Endothelial cell of umbilical vein (primary cell): ENCODE results near the gene LNX2. TPM values are rescaled to one million over a fixed set of nuclear protein-coding genes. Genes with fewer than 3 reads are reported as not detected.
A peak's percentile ranks its signal among the peaks of the same experiment; 100 is the strongest.

Source experiments
- BruUV-seq: library from RNA; stranded (reverse); fragments of 400-500 nt; replicated peaks from 2 replicates; lab custom pipeline; 2021; lab: Mats Ljungman, UMichigan
- CTCF ChIA-PET: fragments of 300-600, 350-600 bp; sonication (Branson Sonifier 250); formaldehyde crosslinking; loops from one replicate; lab custom pipeline; 2021; ENCODE audit warnings: antibody characterized with exemption, inconsistent platforms; lab: Charles Lee
- POLR2A ChIA-PET: fragments of 300-600, 350-600 bp; sonication (Branson Sonifier 250); formaldehyde crosslinking; loops from one replicate; lab custom pipeline; 2021; ENCODE audit warnings: antibody characterized with exemption, inconsistent platforms; lab: Charles Lee
- DNase-seq: peaks from one replicate; pipeline ENCODE4 v3.0.0-alpha.2; 2011; ENCODE audit warnings: low read depth, low spot score
- FAIRE-seq: peaks from 2 replicates; lab custom pipeline; 2011; peaks lifted over from hg19 to GRCh38; lab: Jason Lieb, UNC
- H2AFZ ChIP-seq: 2 replicates; pipeline ENCODE4 v1.6.0; 2012; ENCODE audit warnings: low read depth, low read length, control low read depth, inconsistent platforms
- H3K27ac ChIP-seq: 2 replicates; pipeline ENCODE4 v1.5.1; 2011; ENCODE audit warnings: low read depth, mild to moderate bottlenecking, control low read depth, low read length, moderate library complexity; ENCODE audit not compliant: insufficient read depth
- H3K27me3 ChIP-seq, 2 experiments: 2 replicates each; pipeline versions ENCODE4 v1.6.0 to v1.6.1; 2011; ENCODE audit warnings: low read length in 2 of 2, mixed read lengths in 1 of 2; ENCODE audit not compliant: control insufficient read depth in 2 of 2, insufficient read depth in 2 of 2
- H3K36me3 ChIP-seq, 2 experiments: 2 replicates in 1 of 2; 3 replicates in 1 of 2; pipeline ENCODE4 v1.5.1; 2011; ENCODE audit warnings: low read length in 2 of 2, mild to moderate bottlenecking in 1 of 2, moderate library complexity in 1 of 2; ENCODE audit not compliant: control insufficient read depth in 2 of 2, insufficient read depth in 2 of 2; ENCODE audit errors: extremely low read depth in 1 of 2
- H3K4me1 ChIP-seq: 3 replicates; pipeline ENCODE4 v1.5.1; 2011; ENCODE audit warnings: mild to moderate bottlenecking, low read length; ENCODE audit not compliant: control insufficient read depth, insufficient read depth; ENCODE audit errors: extremely low read depth
- H3K4me2 ChIP-seq: 2 replicates; pipeline ENCODE4 v1.6.1; 2011; ENCODE audit warnings: low read length, control low read depth, mixed read lengths; ENCODE audit not compliant: insufficient read depth
- H3K4me3 ChIP-seq, 3 experiments: fragments of 200-600 bp in 1 of 3; sonication (generic), shearing (Covaris generic) in 1 of 3; replicated peaks in 1 of 3; 2 replicates each; pipeline ENCODE4 v1.5.1; 2011 to 2016; ENCODE audit warnings: control low read depth in 3 of 3, low read length in 3 of 3, mild to moderate bottlenecking in 2 of 3, inconsistent platforms in 1 of 3, low read depth in 1 of 3, moderate library complexity in 1 of 3; ENCODE audit not compliant: insufficient read depth in 1 of 3
- H3K79me2 ChIP-seq: 2 replicates; pipeline ENCODE4 v1.6.0; 2012; ENCODE audit warnings: low read length, inconsistent platforms; ENCODE audit not compliant: control insufficient read depth, insufficient read depth
- H3K9ac ChIP-seq: replicated peaks from 2 replicates; pipeline ENCODE3; 2011; ENCODE audit warnings: low read length, control low read depth; ENCODE audit not compliant: insufficient read depth; ENCODE audit errors: extremely low read depth
- H3K9me1 ChIP-seq: replicated peaks from 3 replicates; pipeline ENCODE4 v1.6.0; 2011; ENCODE audit warnings: mild to moderate bottlenecking, low read length; ENCODE audit not compliant: control insufficient read depth, insufficient read depth; ENCODE audit errors: extremely low read depth
- H3K9me3 ChIP-seq: replicated peaks from 2 replicates; pipeline ENCODE4 v1.5.1; 2012; ENCODE audit warnings: low read length, inconsistent platforms; ENCODE audit not compliant: control insufficient read depth, insufficient read depth
- H4K20me1 ChIP-seq: replicated peaks from 2 replicates; pipeline ENCODE3; 2011; ENCODE audit warnings: mild to moderate bottlenecking, low read length; ENCODE audit not compliant: control insufficient read depth, insufficient read depth; ENCODE audit errors: extremely low read depth
- GATA2 ChIP-seq: IDR thresholded peaks from 2 replicates; pipeline ENCODE4 v1.7.0; 2011; ENCODE audit warnings: low read depth, mild to moderate bottlenecking, moderate library complexity, mixed read lengths, low read length; ENCODE audit not compliant: insufficient read length, insufficient read depth
- POLR2A ChIP-seq: IDR thresholded peaks from 2 replicates; pipeline ENCODE4 v1.6.1; 2012; ENCODE audit warnings: low read depth, mild to moderate bottlenecking, control low read depth, low read length
- dilution Hi-C: fragments of 300-500 bp; cut with MboI; formaldehyde crosslinking; loops from one replicate; pipeline ENCODE4 v1.15.0; 2019; ENCODE audit warnings: low sequenced_read_pairs; ENCODE audit not compliant: extremely low pct_ligation_motif_present
- intact Hi-C: fragments of 100-400 bp; cut with micrococcal nuclease; formaldehyde crosslinking; loops from one replicate; pipeline ENCODE4 v1.10.0; 2022
- polyA plus RNA-seq, 4 experiments: library from polyadenylated mRNA; depleted of rRNA in 3 of 4; stranded (reverse) in 3 of 4; unstranded in 1 of 4; fragments of >200 nt; gene quantifications; 2 replicates each; pipeline versions ENCODE4 v1.2.1 to v1.2.3, GENCODE V29; 2011 to 2012; ENCODE audit warnings: missing spikeins in 1 of 4
- total RNA-seq: library from RNA; stranded (reverse); gene quantifications from 2 replicates; pipeline ENCODE4 v1.2.3, GENCODE V29; 2021
- TF ChIP-seq, protein P1 (sequence below), 2 donors: IDR thresholded peaks; 1 replicate in 1 of 2; 2 replicates in 1 of 2; pipeline ENCODE4 v1.5.1; 2011; ENCODE audit warnings: low read length in 2 of 2, mild to moderate bottlenecking in 2 of 2, moderate library complexity in 2 of 2, control low read depth in 1 of 2, inconsistent platforms in 1 of 2, low read depth in 1 of 2; ENCODE audit not compliant: insufficient read depth in 1 of 2; ENCODE audit errors: extremely low read depth in 1 of 2
- TF ChIP-seq, protein P2 (sequence below): IDR thresholded peaks from 2 replicates; pipeline ENCODE4 v1.6.1; 2011; ENCODE audit not compliant: insufficient read depth, insufficient read length

Gene LNX2
- total and polyA plus RNA-seq, 2 donors (not counting 3 experiments of a cell fraction or from before 2014, with no cell fraction given), result 7.0 to 9.1 TPM

DNA sequence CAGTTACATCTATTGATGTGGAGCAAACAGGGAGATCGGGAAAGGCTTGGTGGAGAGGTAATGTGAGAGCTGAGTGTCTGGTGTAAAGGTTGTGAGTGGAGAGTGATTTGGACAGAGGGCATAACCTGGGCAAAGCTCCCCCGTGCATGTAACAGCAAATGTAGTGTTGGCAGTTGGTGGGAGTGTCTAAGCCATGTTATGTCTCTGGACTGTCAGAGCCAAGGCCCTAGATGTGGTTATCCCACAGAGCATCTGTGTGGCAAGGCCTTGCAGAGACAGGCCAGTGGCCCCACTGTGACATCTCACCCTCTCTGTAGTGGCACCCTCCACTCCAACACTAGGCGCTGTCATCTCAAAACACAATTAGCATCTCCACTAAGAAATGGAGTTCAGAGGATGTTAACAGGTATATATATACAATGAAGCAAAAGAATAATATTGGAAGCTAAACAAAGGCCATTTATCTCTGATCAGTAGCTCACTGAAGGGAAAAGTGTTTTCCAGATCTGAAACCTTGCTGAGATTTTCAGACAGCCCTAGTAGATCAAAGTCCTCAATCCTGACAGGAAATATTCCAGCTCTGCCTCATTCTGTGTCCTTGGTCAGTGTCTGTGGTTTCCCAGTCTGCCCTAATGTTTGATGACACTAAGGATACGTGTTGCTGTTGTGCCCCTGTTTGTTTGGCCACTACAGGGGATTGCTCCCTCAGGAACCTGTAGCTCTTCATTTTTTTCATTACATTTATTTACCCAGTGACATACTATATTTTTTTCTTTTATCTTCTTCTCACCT lies 21.6 kb upstream of the LNX2 start:
- Histone ChIP-seq H3K27ac (no peak overlapping the region), H3K36me3 (no peaks in the 10 kb centered on the region), H3K27me3 (no peaks in the 10 kb centered on the region), H3K79me2 (peaks cover 28% of the 10 kb centered on the region), H3K9me3 (no peaks in the 10 kb centered on the region), H3K4me3 (no peak overlapping the region), H4K20me1 (peaks cover 2% of the 10 kb centered on the region), H3K4me2 (no peak overlapping the region), H3K4me1 (peaks cover 17% of the 10 kb centered on the region), H3K9me1 (no peaks in the 10 kb centered on the region), H3K9ac (no peak overlapping the region), H2AFZ (no peak overlapping the region)
- intact Hi-C loops, result no loop called here
- dilution Hi-C loops, result no loop called here
- ChIA-PET POLR2A (no interaction called here), CTCF (interaction anchor here (0.5 to 2.6 kb wide), 2 partner anchors 12 to 837 kb away, joined by 4 to 5 read pairs; no protein-coding TSS in a partner anchor)
- FAIRE-seq (no peak), DNase-seq (no peak)
- no TSS peak for BruUV-seq
- TF ChIP-seq, protein P1, sequence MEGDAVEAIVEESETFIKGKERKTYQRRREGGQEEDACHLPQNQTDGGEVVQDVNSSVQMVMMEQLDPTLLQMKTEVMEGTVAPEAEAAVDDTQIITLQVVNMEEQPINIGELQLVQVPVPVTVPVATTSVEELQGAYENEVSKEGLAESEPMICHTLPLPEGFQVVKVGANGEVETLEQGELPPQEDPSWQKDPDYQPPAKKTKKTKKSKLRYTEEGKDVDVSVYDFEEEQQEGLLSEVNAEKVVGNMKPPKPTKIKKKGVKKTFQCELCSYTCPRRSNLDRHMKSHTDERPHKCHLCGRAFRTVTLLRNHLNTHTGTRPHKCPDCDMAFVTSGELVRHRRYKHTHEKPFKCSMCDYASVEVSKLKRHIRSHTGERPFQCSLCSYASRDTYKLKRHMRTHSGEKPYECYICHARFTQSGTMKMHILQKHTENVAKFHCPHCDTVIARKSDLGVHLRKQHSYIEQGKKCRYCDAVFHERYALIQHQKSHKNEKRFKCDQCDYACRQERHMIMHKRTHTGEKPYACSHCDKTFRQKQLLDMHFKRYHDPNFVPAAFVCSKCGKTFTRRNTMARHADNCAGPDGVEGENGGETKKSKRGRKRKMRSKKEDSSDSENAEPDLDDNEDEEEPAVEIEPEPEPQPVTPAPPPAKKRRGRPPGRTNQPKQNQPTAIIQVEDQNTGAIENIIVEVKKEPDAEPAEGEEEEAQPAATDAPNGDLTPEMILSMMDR (IDR thresholded peaks at IDR 0.05; ENCODE audit: extremely low read depth in 1 of 2, insufficient read depth in 1 of 2, low read depth in 1 of 2, low read length in 2 of 2), result no peak
- no peak for TF ChIP-seq POLR2A

DNA sequence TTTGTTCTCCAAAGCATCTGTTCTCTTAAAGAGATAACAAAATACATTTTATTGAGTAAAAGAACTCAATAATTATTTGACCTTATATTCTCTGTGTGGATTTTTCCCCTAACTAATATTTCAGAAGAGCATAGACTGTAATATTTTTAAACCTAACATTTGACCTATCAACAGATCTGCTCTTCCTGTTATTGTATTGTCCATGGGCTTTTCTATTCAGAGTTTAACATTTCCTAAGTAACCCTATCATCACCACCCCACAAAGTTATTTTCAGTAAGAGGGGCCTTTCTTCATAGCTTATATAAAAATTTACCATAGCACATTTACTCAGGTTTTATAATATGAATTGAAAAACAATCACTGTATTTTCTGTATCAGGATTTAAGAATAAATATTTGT lies 18.9 kb upstream of the LNX2 start:
- no peaks in the 10 kb centered on the region for H3K27me3 ChIP-seq
- H3K4me3 ChIP-seq, result no peak overlapping the region
- intact Hi-C loops, result no loop called here
- H3K79me2 ChIP-seq, result peaks cover 20% of the 10 kb centered on the region
- DNase-seq (peak; percentile 50), FAIRE-seq (no peak)
- POLR2A ChIA-PET, result interaction anchor here (1.0 kb wide), 1 partner anchor 19 kb away, joined by 3 read pairs; the partner anchor contains the start of gene LNX2
- no TSS peak for BruUV-seq
- H3K36me3 ChIP-seq, result no peaks in the 10 kb centered on the region
- H4K20me1 ChIP-seq, result peaks cover 2% of the 10 kb centered on the region
- no peak for TF ChIP-seq GATA2
- TF ChIP-seq, protein P2, sequence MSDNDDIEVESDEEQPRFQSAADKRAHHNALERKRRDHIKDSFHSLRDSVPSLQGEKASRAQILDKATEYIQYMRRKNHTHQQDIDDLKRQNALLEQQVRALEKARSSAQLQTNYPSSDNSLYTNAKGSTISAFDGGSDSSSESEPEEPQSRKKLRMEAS, result no peak
- no peak overlapping the region for H3K9ac ChIP-seq
- H3K4me2 ChIP-seq, result peak overlapping the region; percentile 42
- peaks cover 23% of the 10 kb centered on the region for H3K4me1 ChIP-seq
- CTCF ChIA-PET, result interaction anchor here (0.7 to 2.0 kb wide), 11 partner anchors 10 to 188 kb away, joined by 3 to 10 read pairs (median 3); partner anchors contain the start of genes LNX2 and POLR1D
- H3K9me1 ChIP-seq, result no peaks in the 10 kb centered on the region
- dilution Hi-C loops, result no loop called here
- H3K27ac ChIP-seq, result no peak overlapping the region
- H2AFZ ChIP-seq, result no peak overlapping the region
- no peaks in the 10 kb centered on the region for H3K9me3 ChIP-seq
